Measurements from ENCODE around the gene PLET1.
A peak's percentile ranks its signal among the peaks of the same experiment; 100 is the strongest.

PLET1 gene

GRCh38 chr11:112302226-112302868 is 41.7 kb upstream of the PLET1 start (continued):
- TF ChIP-seq ZXDB (tag by site-specific recombination; IDR thresholded peaks at IDR 0.05) (no peak), ZNF571 (tag by site-specific recombination; IDR thresholded peaks at IDR 0.05) (no peak), ZNF785 (tag by site-specific recombination; IDR thresholded peaks at IDR 0.05) (no peak), ZSCAN18 (tag by site-specific recombination; IDR thresholded peaks at IDR 0.05) (no peak), ZNF335 (tag by site-specific recombination; conservative IDR thresholded peaks at IDR 0.05) (0 out of 2 replicates have a peak, but pooled peaks have one; percentile 9), HIC1 (tag by site-specific recombination; IDR thresholded peaks at IDR 0.05) (no peak), ZNF645 (tag by site-specific recombination; IDR thresholded peaks at IDR 0.05) (no peak), ATF2 (tag by site-specific recombination; IDR thresholded peaks at IDR 0.05; ENCODE audit: low read depth) (no peak), TRIM28 (IDR thresholded peaks at IDR 0.05; ENCODE audit: borderline replicate concordance, low read length) (peak; percentile 66; the same call in 1 of the 2 replicates), ZNF747 (tag by site-specific recombination; IDR thresholded peaks at IDR 0.05) (no peak), YY2 (tag by site-specific recombination; IDR thresholded peaks at IDR 0.05) (no peak), ZNF146 (tag by site-specific recombination; IDR thresholded peaks at IDR 0.05) (no peak), ZNF664 (tag by site-specific recombination; IDR thresholded peaks at IDR 0.05) (no peak), ZNF560 (tag by site-specific recombination; IDR thresholded peaks at IDR 0.05; ENCODE audit: borderline replicate concordance) (no peak), ZNF580 (tag by site-specific recombination; IDR thresholded peaks at IDR 0.05) (no peak), ZNF433 (tag by site-specific recombination; IDR thresholded peaks at IDR 0.05; ENCODE audit: low read depth) (no peak), PRDM6 (tag by site-specific recombination; IDR thresholded peaks at IDR 0.05) (peak; percentile 45), ZNF211 (tag by site-specific recombination; IDR thresholded peaks at IDR 0.05; ENCODE audit: low read depth) (no peak), EGR2 (tag by site-specific recombination; IDR thresholded peaks at IDR 0.05; ENCODE audit: low read depth) (no peak), SP7 (tag by site-specific recombination; IDR thresholded peaks at IDR 0.05) (peak; percentile 52; the same call in 1 of the 2 replicates), ZNF518A (tag by site-specific recombination; conservative IDR thresholded peaks at IDR 0.05; ENCODE audit: low read depth) (no peak), ZNF704 (tag by site-specific recombination; IDR thresholded peaks at IDR 0.05) (no peak), HOXA7 (CRISPR knock-in tag; IDR thresholded peaks at IDR 0.05; ENCODE audit: borderline replicate concordance) (no peak), ZNF610 (tag by site-specific recombination; IDR thresholded peaks at IDR 0.05; ENCODE audit: borderline replicate concordance) (no peak), ZFP41 (tag by site-specific recombination; IDR thresholded peaks at IDR 0.05; ENCODE audit: borderline replicate concordance) (no peak)

Data from HEK293 (cell line).